Transverse colon (tissue), 4 donors: ENCODE results near the gene FBXL17.

Experiments used
- EP300 ChIP-seq: sonication (generic); formaldehyde crosslinking; IDR thresholded peaks from one replicate; pipeline ENCODE4 v1.6.1; 2017; ENCODE audit warnings: antibody characterized with exemption, low read depth
- POLR2A ChIP-seq: fragments of 450-650 bp; IDR thresholded peaks from one replicate; pipeline ENCODE4 v1.6.1; 2016; ENCODE audit warnings: antibody characterized with exemption, mild to moderate bottlenecking, moderate library complexity
- POLR2AphosphoS5 ChIP-seq, 3 donors: sonication (generic); formaldehyde crosslinking; IDR thresholded peaks; one replicate each; pipeline ENCODE4 v1.6.1; 2016; ENCODE audit warnings: antibody characterized with exemption in 3 of 3
- TF ChIP-seq, protein P1 (sequence below), 5 experiments: fragments of 200-600 bp in 3 of 5; fragments of 450-650 bp in 2 of 5; sonication (generic) in 3 of 5; IDR thresholded peaks; 1 replicate in 2 of 5; 2 replicates in 3 of 5; pipeline ENCODE4 v1.5.1; 2016 to 2017; ENCODE audit warnings: antibody characterized with exemption in 5 of 5, inconsistent platforms in 3 of 5, mild to moderate bottlenecking in 2 of 5, moderate library complexity in 1 of 5

DNA sequence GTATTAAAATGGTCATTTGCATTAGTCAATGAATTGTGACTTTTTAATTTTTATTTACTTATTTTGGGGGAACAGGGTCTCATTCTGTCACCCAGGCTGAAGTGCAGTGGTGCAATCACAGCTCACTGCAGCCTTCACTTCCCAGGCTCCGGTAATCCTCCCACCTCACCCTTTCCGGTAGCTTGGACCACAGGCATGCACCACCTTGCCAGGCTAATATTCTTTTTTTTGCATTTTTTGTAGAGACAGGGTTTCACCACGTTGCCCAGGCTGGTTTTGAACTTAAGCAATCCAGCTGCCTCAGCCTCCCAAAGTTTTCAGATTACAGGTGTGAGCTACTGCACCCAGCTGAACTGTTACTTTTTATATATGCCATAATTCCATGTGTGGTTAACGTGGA is 143.4 kb downstream of the FBXL17 start:
- TF ChIP-seq EP300 (no peak), POLR2AphosphoS5 (IDR thresholded peaks at IDR 0.05) (no peak), POLR2A (no peak)
- TF ChIP-seq, protein P1, sequence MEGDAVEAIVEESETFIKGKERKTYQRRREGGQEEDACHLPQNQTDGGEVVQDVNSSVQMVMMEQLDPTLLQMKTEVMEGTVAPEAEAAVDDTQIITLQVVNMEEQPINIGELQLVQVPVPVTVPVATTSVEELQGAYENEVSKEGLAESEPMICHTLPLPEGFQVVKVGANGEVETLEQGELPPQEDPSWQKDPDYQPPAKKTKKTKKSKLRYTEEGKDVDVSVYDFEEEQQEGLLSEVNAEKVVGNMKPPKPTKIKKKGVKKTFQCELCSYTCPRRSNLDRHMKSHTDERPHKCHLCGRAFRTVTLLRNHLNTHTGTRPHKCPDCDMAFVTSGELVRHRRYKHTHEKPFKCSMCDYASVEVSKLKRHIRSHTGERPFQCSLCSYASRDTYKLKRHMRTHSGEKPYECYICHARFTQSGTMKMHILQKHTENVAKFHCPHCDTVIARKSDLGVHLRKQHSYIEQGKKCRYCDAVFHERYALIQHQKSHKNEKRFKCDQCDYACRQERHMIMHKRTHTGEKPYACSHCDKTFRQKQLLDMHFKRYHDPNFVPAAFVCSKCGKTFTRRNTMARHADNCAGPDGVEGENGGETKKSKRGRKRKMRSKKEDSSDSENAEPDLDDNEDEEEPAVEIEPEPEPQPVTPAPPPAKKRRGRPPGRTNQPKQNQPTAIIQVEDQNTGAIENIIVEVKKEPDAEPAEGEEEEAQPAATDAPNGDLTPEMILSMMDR (IDR thresholded peaks at IDR 0.05): no peak
